Measurements from ENCODE around the gene WWC2.

The WWC2 gene

DNA sequence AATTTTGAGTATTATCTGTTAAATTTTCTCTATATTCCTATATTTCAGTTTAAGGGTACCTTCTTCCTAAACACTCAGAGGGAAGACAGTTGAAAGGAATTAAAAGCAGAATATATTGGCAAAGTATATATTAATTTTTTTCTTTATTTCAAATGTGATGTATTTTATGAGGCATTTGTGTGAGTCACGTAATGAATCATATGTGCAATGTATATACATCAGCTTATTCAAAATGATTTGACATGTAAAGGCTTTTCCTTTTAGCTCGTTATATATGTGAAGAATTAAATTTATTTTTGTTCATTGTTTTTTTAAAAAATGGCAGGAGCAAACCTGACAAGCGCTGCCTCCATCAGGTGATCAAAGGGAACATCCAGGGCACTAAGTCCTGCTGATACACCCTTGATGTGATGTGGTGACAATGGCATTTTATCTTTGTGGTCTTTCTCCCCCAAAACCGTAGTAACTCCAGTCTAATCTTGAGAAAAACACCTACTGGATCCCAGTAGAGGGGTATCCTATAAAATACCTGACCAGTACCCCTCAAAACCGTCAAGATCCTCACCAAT is 8.9 kb downstream of the WWC2 start:
- Histone ChIP-seq H3K79me2 (ENCODE audit: insufficient read depth, low read depth) (no peaks in the 10 kb centered on the region), H3K4me3 (IDR thresholded peaks at IDR 0.05; ENCODE audit: insufficient read depth, low read depth, low read length) (no peak overlapping the region), H2AFZ (ENCODE audit: low read depth) (no peak overlapping the region), H3K27ac (no peak overlapping the region), H3K9ac (no peak overlapping the region), H3K4me2 (no peak overlapping the region), H3K27me3 (ENCODE audit: insufficient read depth, low read depth) (no peaks in the 10 kb centered on the region), H3K36me3 (ENCODE audit: insufficient read depth) (no peaks in the 10 kb centered on the region), H4K20me1 (ENCODE audit: insufficient read depth) (no peaks in the 10 kb centered on the region), H3K4me1 (ENCODE audit: low read depth, poor library complexity, severe bottlenecking) (no peaks in the 10 kb centered on the region)
- TF ChIP-seq CTCF (conservative IDR thresholded peaks at IDR 0.05; ENCODE audit: low read depth, low read length), result no peak

DNA sequence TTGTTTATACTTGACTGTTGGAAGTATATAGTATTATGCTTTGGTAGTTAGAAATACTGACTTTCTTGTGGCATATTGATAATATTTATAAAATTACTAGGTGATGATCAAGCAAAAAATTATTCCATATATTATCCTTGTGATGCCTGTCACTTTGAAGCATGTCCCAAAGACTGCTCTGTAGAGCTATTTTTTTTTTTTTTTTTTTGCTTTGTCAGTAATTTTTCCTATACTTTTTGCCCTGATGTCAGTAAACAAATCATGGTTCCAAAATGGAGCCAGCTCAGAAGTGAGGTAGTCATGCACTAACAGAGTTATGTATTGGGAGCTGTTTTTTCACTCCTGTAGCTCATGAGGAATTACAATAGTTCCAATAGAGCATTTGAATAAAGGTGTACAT is 11.2 kb downstream of the WWC2 start:
- Histone ChIP-seq H3K27ac (no peak overlapping the region), H3K9ac (no peak overlapping the region), H3K36me3 (ENCODE audit: insufficient read depth) (no peaks in the 10 kb centered on the region), H2AFZ (ENCODE audit: low read depth) (no peak overlapping the region), H3K4me3 (IDR thresholded peaks at IDR 0.05; ENCODE audit: insufficient read depth, low read depth, low read length) (no peak overlapping the region), H3K4me2 (no peak overlapping the region), H4K20me1 (ENCODE audit: insufficient read depth) (no peaks in the 10 kb centered on the region), H3K4me1 (ENCODE audit: low read depth, poor library complexity, severe bottlenecking) (no peaks in the 10 kb centered on the region), H3K79me2 (ENCODE audit: insufficient read depth, low read depth) (no peaks in the 10 kb centered on the region), H3K27me3 (ENCODE audit: insufficient read depth, low read depth) (no peaks in the 10 kb centered on the region)
- no peak for TF ChIP-seq CTCF (conservative IDR thresholded peaks at IDR 0.05; ENCODE audit: low read depth, low read length)

- no peak overlapping the region for H3K9ac ChIP-seq
- H3K27ac ChIP-seq, result no peak overlapping the region
- H3K4me2 ChIP-seq, result no peak overlapping the region
- no peak overlapping the region for H2AFZ ChIP-seq (ENCODE audit: low read depth)
- TF ChIP-seq CTCF (conservative IDR thresholded peaks at IDR 0.05; ENCODE audit: low read depth, low read length), result no peak
- no peak overlapping the region for H3K4me3 ChIP-seq (IDR thresholded peaks at IDR 0.05; ENCODE audit: insufficient read depth, low read depth, low read length)
- H3K27me3 ChIP-seq (ENCODE audit: insufficient read depth, low read depth), result no peaks in the 10 kb centered on the region
- H3K79me2 ChIP-seq (ENCODE audit: insufficient read depth, low read depth), result no peaks in the 10 kb centered on the region
- no peaks in the 10 kb centered on the region for H3K4me1 ChIP-seq (ENCODE audit: low read depth, poor library complexity, severe bottlenecking)
- H4K20me1 ChIP-seq (ENCODE audit: insufficient read depth), result no peaks in the 10 kb centered on the region
- H3K36me3 ChIP-seq (ENCODE audit: insufficient read depth), result no peaks in the 10 kb centered on the region
Observed at GRCh38 chr4:183111452-183111885, 12.4 kb downstream of the WWC2 start.

- H3K27me3 ChIP-seq (ENCODE audit: insufficient read depth, low read depth), result no peaks in the 10 kb centered on the region
- no peak overlapping the region for H3K4me2 ChIP-seq
- H3K4me1 ChIP-seq (ENCODE audit: low read depth, poor library complexity, severe bottlenecking), result no peaks in the 10 kb centered on the region
- H3K79me2 ChIP-seq (ENCODE audit: insufficient read depth, low read depth), result no peaks in the 10 kb centered on the region
- H3K4me3 ChIP-seq (IDR thresholded peaks at IDR 0.05; ENCODE audit: insufficient read depth, low read depth, low read length), result no peak overlapping the region
- H3K9ac ChIP-seq, result no peak overlapping the region
- no peak overlapping the region for H2AFZ ChIP-seq (ENCODE audit: low read depth)
- no peak for TF ChIP-seq CTCF (conservative IDR thresholded peaks at IDR 0.05; ENCODE audit: low read depth, low read length)
- no peak overlapping the region for H3K27ac ChIP-seq
- H3K36me3 ChIP-seq (ENCODE audit: insufficient read depth), result no peaks in the 10 kb centered on the region
- no peaks in the 10 kb centered on the region for H4K20me1 ChIP-seq (ENCODE audit: insufficient read depth)
Observed at GRCh38 chr4:183118141-183118540, 19.1 kb downstream of the WWC2 start.
